Transverse colon (tissue), 4 donors: ENCODE results near the gene PHF14. TPM values are rescaled to one million over a fixed set of nuclear protein-coding genes. Genes with fewer than 3 reads are reported as not detected.
A peak's percentile ranks its signal among the peaks of the same experiment; 100 is the strongest.

Experiments used
- DNase-seq: peaks from one replicate; pipeline ENCODE4 v3.0.0-alpha.2; 2019
- H3K27ac ChIP-seq, 4 donors: fragments of 200-600 bp; sonication (generic); 2 replicates each; pipeline ENCODE4 v1.5.1; 2016 to 2018; ENCODE audit warnings: inconsistent platforms in 4 of 4
- H3K27me3 ChIP-seq: fragments of 200-600 bp; sonication (generic); 2 replicates; pipeline ENCODE4 v1.5.1; 2017; ENCODE audit warnings: inconsistent platforms
- H3K36me3 ChIP-seq, 4 donors: fragments of 200-600 bp; sonication (generic); 2 replicates each; pipeline ENCODE4 v1.5.1; 2017 to 2019; ENCODE audit warnings: inconsistent platforms in 4 of 4
- H3K4me1 ChIP-seq, 4 donors: fragments of 200-600 bp; sonication (generic); 2 replicates each; pipeline ENCODE4 v1.5.1; 2017 to 2020; ENCODE audit warnings: inconsistent platforms in 4 of 4
- H3K4me3 ChIP-seq, 4 donors: fragments of 200-600 bp; sonication (generic); 1 replicate in 1 of 4; 2 replicates in 3 of 4; pipeline versions ENCODE4 v1.5.1 to v1.6.1; 2017 to 2019; ENCODE audit warnings: inconsistent platforms in 4 of 4
- H3K9me3 ChIP-seq, 2 donors: fragments of 200-600 bp; sonication (generic); 2 replicates each; pipeline ENCODE4 v1.5.1; 2017 to 2019; ENCODE audit warnings: inconsistent platforms in 2 of 2
- EP300 ChIP-seq: sonication (generic); formaldehyde crosslinking; IDR thresholded peaks from one replicate; pipeline ENCODE4 v1.6.1; 2017; ENCODE audit warnings: antibody characterized with exemption, low read depth
- POLR2A ChIP-seq: fragments of 450-650 bp; IDR thresholded peaks from one replicate; pipeline ENCODE4 v1.6.1; 2016; ENCODE audit warnings: antibody characterized with exemption, mild to moderate bottlenecking, moderate library complexity
- POLR2AphosphoS5 ChIP-seq, 3 donors: sonication (generic); formaldehyde crosslinking; IDR thresholded peaks; one replicate each; pipeline ENCODE4 v1.6.1; 2016; ENCODE audit warnings: antibody characterized with exemption in 3 of 3
- WGBS, 2 donors: methylation state at CpG; one replicate each; pipeline ENCODE4 v1.1.5; 2018; ENCODE audit warnings: low coverage in 1 of 2; 5-methylcytosine and 5-hydroxymethylcytosine counted together
- in situ Hi-C, 4 donors: fragments of 200-750 bp; cut with MboI; loops; one replicate each; pipeline versions ENCODE4 v1.15.0 to v1.15.1; 2017; ENCODE audit warnings: low sequenced_read_pairs in 3 of 4, low pct_ligation_motif_present in 1 of 4, low pct_unique_long_range_greater_than_20kb in 1 of 4
- intact Hi-C: fragments of 100-400 bp; cut with DNase I; formaldehyde crosslinking; loops from one replicate; pipeline ENCODE4 v1.15.1; 2023; ENCODE audit warnings: low total_unique reads
- total RNA-seq, 4 donors: library from RNA; depleted of rRNA; stranded (reverse); fragments of >200 nt; gene quantifications; one replicate each; pipeline ENCODE4 v1.1.0, GENCODE V29; 2016
- TF ChIP-seq, protein P1 (sequence below), 5 experiments: fragments of 200-600 bp in 3 of 5; fragments of 450-650 bp in 2 of 5; sonication (generic) in 3 of 5; IDR thresholded peaks; 1 replicate in 2 of 5; 2 replicates in 3 of 5; pipeline ENCODE4 v1.5.1; 2016 to 2017; ENCODE audit warnings: antibody characterized with exemption in 5 of 5, inconsistent platforms in 3 of 5, mild to moderate bottlenecking in 2 of 5, moderate library complexity in 1 of 5

PHF14 gene
- total RNA-seq, 4 donors from 2014 or later = 24.3 to 42.1 (median 28.8) TPM

DNA sequence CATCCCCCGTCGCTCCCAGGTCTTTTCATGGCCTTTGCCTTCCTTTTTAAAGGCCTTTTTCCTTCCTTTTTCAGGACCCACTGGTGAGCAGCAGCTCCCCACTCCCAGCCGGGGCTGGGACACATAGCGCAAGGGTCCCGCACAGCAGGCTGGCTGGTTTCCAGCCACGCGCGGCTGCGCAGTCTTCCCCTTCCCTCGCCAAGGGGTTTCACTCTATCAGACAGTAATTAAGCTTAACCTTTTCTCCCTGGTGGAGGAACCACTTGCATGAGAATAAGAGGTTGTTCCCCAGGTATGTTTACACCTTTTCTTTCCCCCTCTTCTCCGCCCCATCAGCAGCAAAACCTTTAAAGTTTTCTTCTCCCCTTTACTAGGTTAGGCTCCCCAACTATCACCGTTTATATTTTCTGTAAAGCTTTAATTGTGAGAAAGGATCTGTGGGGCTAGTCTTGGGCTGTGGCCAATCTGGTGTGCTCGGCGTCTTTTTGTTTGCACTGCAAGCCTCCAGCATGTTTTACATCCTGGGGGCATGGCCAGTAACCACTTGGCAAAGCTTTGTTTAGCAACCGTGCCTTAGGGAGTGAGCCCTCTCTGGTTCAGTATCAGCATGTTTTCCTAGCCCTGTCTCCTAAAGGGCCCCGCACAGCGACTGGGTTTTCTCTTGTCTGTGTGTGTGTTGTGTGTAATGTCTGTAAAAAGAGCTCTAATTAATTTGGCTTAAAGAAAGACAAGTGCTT, 219.6 kb downstream of the PHF14 start:
- DNase-seq = no peak
- in situ Hi-C loops (no loop called here), intact Hi-C loops (no loop called here)
- WGBS, 2 donors = 36 to 39% methylated on average over 8 to 17 of the region's 17 CpGs
- H3K4me3 ChIP-seq = peak overlapping the region in 3 of 4 donors; percentile 3 to 37 (median 12)
- H3K27me3 ChIP-seq = no peaks in the 10 kb centered on the region
- H3K36me3 ChIP-seq = no peaks in the 10 kb centered on the region
- H3K27ac ChIP-seq = peak overlapping the region; percentile 24 to 59 (median 45)
- TF ChIP-seq EP300 (no peak), POLR2A (no peak), POLR2AphosphoS5 (IDR thresholded peaks at IDR 0.05) (no peak)
- TF ChIP-seq, protein P1, sequence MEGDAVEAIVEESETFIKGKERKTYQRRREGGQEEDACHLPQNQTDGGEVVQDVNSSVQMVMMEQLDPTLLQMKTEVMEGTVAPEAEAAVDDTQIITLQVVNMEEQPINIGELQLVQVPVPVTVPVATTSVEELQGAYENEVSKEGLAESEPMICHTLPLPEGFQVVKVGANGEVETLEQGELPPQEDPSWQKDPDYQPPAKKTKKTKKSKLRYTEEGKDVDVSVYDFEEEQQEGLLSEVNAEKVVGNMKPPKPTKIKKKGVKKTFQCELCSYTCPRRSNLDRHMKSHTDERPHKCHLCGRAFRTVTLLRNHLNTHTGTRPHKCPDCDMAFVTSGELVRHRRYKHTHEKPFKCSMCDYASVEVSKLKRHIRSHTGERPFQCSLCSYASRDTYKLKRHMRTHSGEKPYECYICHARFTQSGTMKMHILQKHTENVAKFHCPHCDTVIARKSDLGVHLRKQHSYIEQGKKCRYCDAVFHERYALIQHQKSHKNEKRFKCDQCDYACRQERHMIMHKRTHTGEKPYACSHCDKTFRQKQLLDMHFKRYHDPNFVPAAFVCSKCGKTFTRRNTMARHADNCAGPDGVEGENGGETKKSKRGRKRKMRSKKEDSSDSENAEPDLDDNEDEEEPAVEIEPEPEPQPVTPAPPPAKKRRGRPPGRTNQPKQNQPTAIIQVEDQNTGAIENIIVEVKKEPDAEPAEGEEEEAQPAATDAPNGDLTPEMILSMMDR (IDR thresholded peaks at IDR 0.05) = no peak
- H3K9me3 ChIP-seq = no peaks in the 10 kb centered on the region
- H3K4me1 ChIP-seq = peaks cover 0 to 11% (median 0%) of the 10 kb centered on the region in 4 donors

DNA sequence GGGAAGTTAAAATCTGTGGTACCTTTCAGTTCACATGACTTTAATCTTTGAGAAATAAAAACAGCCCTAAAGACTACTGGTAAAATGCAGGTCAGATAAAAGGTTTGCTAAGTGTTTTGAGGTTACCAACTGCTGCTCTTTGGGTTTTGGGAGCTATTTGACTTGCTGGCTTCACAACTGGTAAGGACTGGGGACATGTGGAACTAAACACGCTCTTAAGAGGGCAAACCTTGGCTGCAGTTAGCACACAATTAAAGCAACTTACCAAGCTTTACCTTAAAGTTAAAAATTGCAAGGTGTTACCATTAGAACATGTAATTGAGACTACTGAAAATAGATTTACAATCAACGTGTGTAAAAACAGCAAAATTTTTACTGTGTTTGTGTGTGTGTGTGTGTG, 220.2 kb downstream of the PHF14 start:
- in situ Hi-C loops (no loop called here), intact Hi-C loops (no loop called here)
- peak overlapping the region; percentile 24 to 59 (median 45) for H3K27ac ChIP-seq
- no peak overlapping the region for H3K4me3 ChIP-seq
- TF ChIP-seq POLR2A (no peak), EP300 (no peak), POLR2AphosphoS5 (IDR thresholded peaks at IDR 0.05) (no peak)
- TF ChIP-seq, protein P1 (IDR thresholded peaks at IDR 0.05) = no peak
- peaks cover 0 to 11% (median 0%) of the 10 kb centered on the region in 4 donors for H3K4me1 ChIP-seq
- WGBS, 2 donors = 64 to 67% methylated on average over 1 to 2 of the region's 2 CpGs
- H3K27me3 ChIP-seq = no peaks in the 10 kb centered on the region
- H3K9me3 ChIP-seq = no peaks in the 10 kb centered on the region
- H3K36me3 ChIP-seq = no peaks in the 10 kb centered on the region
- DNase-seq = no peak

DNA sequence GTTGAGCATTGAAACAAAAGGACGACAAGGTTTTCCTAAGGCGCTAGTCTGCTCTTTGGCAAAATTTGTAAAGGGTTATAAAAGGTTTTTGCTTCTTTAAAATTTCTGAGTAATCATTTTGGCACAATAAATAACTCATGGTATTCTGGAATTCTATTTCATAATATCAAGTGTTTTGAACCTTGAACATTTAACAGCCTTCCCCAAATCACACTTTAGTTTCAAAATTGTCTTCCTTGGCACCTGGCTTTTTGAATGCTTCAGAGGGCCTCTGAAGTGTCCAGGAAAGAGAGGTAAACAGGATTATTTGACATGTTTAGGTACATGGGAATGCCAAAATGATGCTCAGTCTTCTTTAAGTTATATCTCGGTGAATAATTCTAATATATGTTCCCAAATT, 220.8 kb downstream of the PHF14 start:
- Histone ChIP-seq H3K9me3 (no peaks in the 10 kb centered on the region), H3K27me3 (no peaks in the 10 kb centered on the region), H3K36me3 (no peaks in the 10 kb centered on the region), H3K4me1 (peaks cover 0 to 11% (median 0%) of the 10 kb centered on the region in 4 donors), H3K27ac (no peak overlapping the region), H3K4me3 (no peak overlapping the region)
- in situ Hi-C loops = no loop called here
- WGBS, 2 donors = 82 to 86% methylated on average over 3 of the region's 3 CpGs
- no peak for TF ChIP-seq EP300
- TF ChIP-seq, protein P1 (IDR thresholded peaks at IDR 0.05) = no peak
- TF ChIP-seq POLR2A = no peak
- no peak for TF ChIP-seq POLR2AphosphoS5 (IDR thresholded peaks at IDR 0.05)
- no peak for DNase-seq
- intact Hi-C loops = no loop called here

- no peak overlapping the region for H3K27ac ChIP-seq
- no peaks in the 10 kb centered on the region for H3K9me3 ChIP-seq
- H3K27me3 ChIP-seq = no peaks in the 10 kb centered on the region
- in situ Hi-C loops = no loop called here
- no peak for DNase-seq
- WGBS, 2 donors = 74 to 80% methylated on average over 2 to 3 of the region's 3 CpGs
- intact Hi-C loops = no loop called here
- peaks cover 0 to 11% (median 0%) of the 10 kb centered on the region in 4 donors for H3K4me1 ChIP-seq
- H3K4me3 ChIP-seq = no peak overlapping the region
- no peak for TF ChIP-seq POLR2A
- TF ChIP-seq, protein P1 (IDR thresholded peaks at IDR 0.05) = no peak
- TF ChIP-seq EP300 = no peak
- TF ChIP-seq POLR2AphosphoS5 (IDR thresholded peaks at IDR 0.05) = no peak
- H3K36me3 ChIP-seq = no peaks in the 10 kb centered on the region
Measured at GRCh38 chr7:11195502-11195901, 221.8 kb downstream of the PHF14 start.
